ENCODE data around the gene TMUB1. TPM values are rescaled to one million over a fixed set of nuclear protein-coding genes. Genes with fewer than 3 reads are reported as not detected.

The TMUB1 gene
- total RNA-seq, 1 donor = 18.1 TPM

DNA sequence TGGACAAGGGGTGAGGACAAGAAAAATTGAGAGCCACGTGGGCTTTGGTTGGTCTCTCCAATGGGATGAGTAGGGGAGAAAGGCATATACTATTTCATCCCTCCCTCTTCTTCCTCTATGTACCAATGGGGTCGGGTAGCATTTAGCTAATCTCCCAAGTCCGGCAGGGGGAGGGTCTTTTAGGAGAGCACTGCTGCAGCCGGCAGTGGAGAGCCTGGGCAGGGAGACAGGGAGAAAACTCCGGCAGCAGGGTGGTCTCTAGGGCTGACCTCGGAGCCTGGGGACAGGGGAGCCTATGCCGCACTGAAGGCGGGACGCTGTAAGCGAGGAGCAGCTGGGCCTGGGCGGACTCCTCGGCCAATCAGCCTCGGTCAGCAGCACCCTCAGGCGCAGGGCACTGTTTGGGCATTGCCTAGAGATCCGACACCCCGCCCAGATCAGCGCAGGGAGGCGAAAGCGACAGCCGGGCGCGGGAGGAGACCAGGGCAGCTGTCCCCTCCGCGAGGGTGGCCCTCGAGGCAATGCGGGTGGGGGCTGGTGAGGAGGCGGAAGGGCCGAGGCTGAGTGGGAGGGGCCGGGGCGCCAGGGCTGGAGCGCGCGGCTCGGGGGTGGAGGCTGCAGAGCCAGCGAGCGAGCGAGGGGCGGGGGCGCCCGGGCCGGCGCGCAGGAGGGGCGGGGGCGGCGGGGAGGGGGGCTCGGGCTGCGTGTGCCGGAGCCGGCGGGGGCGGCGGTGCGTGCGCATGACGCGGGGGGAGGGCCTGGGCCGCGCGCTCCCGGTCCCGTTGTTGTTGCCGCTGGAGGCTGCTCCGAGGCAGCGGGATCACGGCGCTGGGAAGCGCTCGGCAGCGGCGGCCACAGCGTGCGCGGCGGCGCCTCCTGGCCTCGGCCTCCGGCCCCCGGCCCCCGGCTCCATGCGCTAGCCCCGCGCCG, 2.7 kb upstream of the TMUB1 start, which contains the start of gene AGAP3:
Gene AGAP3, plus strand, starts transcription at position 785 of the 930 bp plus-strand sequence. CDS start 267 bp downstream, outside the sequence.
- Histone ChIP-seq H2AFZ (ENCODE audit: low read length) (peak within 1 kb of the TSS; percentile 89), H3K9me3 (ENCODE audit: low read depth, low read length) (no peaks in the 10 kb centered on the region), H3K36me3 (ENCODE audit: insufficient read depth, low read length) (no peaks in the 10 kb centered on the region), H3K79me2 (ENCODE audit: insufficient read depth, low read length) (peaks cover 54% of the 10 kb centered on the region), H3K4me3 (ENCODE audit: insufficient read depth, low read length) (peak within 1 kb of the TSS; percentile 91), H3K4me2 (ENCODE audit: insufficient read depth, low read length) (peak within 1 kb of the TSS; percentile 80), H4K20me1 (ENCODE audit: insufficient read depth, low read length) (peaks cover 20% of the 10 kb centered on the region), H3K4me1 (ENCODE audit: insufficient read depth, low read length) (peaks cover 50% of the 10 kb centered on the region), H3K27ac (ENCODE audit: low read depth, low read length) (peak within 1 kb of the TSS; percentile 79), H3K27me3 (ENCODE audit: insufficient read depth, low read length) (no peaks in the 10 kb centered on the region)
- TF ChIP-seq, protein P1, sequence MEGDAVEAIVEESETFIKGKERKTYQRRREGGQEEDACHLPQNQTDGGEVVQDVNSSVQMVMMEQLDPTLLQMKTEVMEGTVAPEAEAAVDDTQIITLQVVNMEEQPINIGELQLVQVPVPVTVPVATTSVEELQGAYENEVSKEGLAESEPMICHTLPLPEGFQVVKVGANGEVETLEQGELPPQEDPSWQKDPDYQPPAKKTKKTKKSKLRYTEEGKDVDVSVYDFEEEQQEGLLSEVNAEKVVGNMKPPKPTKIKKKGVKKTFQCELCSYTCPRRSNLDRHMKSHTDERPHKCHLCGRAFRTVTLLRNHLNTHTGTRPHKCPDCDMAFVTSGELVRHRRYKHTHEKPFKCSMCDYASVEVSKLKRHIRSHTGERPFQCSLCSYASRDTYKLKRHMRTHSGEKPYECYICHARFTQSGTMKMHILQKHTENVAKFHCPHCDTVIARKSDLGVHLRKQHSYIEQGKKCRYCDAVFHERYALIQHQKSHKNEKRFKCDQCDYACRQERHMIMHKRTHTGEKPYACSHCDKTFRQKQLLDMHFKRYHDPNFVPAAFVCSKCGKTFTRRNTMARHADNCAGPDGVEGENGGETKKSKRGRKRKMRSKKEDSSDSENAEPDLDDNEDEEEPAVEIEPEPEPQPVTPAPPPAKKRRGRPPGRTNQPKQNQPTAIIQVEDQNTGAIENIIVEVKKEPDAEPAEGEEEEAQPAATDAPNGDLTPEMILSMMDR (IDR thresholded peaks at IDR 0.05; ENCODE audit: extremely low read depth, low read depth, low read length) = no peak
- peak; percentile 98 for DNase-seq (ENCODE audit: insufficient read length, low spot score, missing footprints)

DNA sequence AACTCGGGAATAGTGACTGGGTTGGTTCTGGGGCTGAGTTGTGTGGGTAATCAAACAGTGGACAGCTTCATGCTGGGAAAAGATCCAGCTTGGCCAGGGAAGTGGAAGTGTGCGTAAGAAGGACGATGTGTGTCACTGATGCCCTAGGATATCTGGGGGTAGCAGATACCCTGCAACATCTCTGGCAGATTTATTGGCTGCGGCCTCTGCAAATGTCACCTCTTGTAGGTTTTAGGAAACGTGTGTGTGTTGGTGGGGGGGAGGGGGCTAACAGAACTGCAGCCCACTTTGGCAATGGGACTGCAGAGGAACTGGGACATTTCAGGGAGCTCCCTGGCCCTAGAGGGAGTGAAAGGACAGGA, 2.0 kb upstream of the TMUB1 start:
- H3K4me1 ChIP-seq (ENCODE audit: insufficient read depth, low read length) = peaks cover 52% of the 10 kb centered on the region
- TF ChIP-seq, protein P1 (IDR thresholded peaks at IDR 0.05; ENCODE audit: extremely low read depth, low read depth, low read length) = no peak
- H3K9me3 ChIP-seq (ENCODE audit: low read depth, low read length) = no peaks in the 10 kb centered on the region
- peaks cover 16% of the 10 kb centered on the region for H4K20me1 ChIP-seq (ENCODE audit: insufficient read depth, low read length)
- peaks cover 50% of the 10 kb centered on the region for H3K79me2 ChIP-seq (ENCODE audit: insufficient read depth, low read length)
- no peak overlapping the region for H3K27ac ChIP-seq (ENCODE audit: low read depth, low read length)
- DNase-seq (ENCODE audit: insufficient read length, low spot score, missing footprints) = peak; percentile 81
- peak overlapping the region; percentile 80 for H3K4me2 ChIP-seq (ENCODE audit: insufficient read depth, low read length)
- no peak overlapping the region for H2AFZ ChIP-seq (ENCODE audit: low read length)
- no peaks in the 10 kb centered on the region for H3K36me3 ChIP-seq (ENCODE audit: insufficient read depth, low read length)
- peak overlapping the region; percentile 75 for H3K4me3 ChIP-seq (ENCODE audit: insufficient read depth, low read length)
- H3K27me3 ChIP-seq (ENCODE audit: insufficient read depth, low read length) = no peaks in the 10 kb centered on the region

DNA sequence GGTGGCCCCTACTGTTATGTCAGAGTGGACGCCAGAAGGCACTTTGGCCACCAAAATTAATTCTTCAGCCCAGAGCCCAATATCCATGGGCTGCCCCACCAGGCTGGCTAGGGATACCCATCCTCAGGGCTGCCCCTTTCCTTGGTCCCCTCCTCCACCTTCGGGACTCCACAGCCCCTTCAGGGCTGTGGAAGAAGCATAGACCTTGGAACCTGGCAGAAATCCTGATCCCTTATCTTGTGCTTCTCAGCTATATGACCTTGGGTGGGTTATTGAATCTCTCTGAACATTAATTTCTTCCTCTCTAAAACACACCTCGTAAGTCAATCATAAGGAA, 499 bp upstream of the TMUB1 start:
- peaks cover 50% of the 10 kb centered on the region for H3K79me2 ChIP-seq (ENCODE audit: insufficient read depth, low read length)
- no peak overlapping the region for H3K27ac ChIP-seq (ENCODE audit: low read depth, low read length)
- DNase-seq (ENCODE audit: insufficient read length, low spot score, missing footprints) = no peak

More for the DNA sequence above, 499 bp upstream of the TMUB1 start:
- H2AFZ ChIP-seq (ENCODE audit: low read length) = peak overlapping the region; percentile 91
- peaks cover 13% of the 10 kb centered on the region for H4K20me1 ChIP-seq (ENCODE audit: insufficient read depth, low read length)
- no peaks in the 10 kb centered on the region for H3K27me3 ChIP-seq (ENCODE audit: insufficient read depth, low read length)
- H3K4me2 ChIP-seq (ENCODE audit: insufficient read depth, low read length) = peak overlapping the region; percentile 95
- peak overlapping the region; percentile 95 for H3K4me3 ChIP-seq (ENCODE audit: insufficient read depth, low read length)
- peaks cover 4% of the 10 kb centered on the region for H3K36me3 ChIP-seq (ENCODE audit: insufficient read depth, low read length)
- H3K4me1 ChIP-seq (ENCODE audit: insufficient read depth, low read length) = peaks cover 49% of the 10 kb centered on the region
- TF ChIP-seq, protein P1 (IDR thresholded peaks at IDR 0.05; ENCODE audit: extremely low read depth, low read depth, low read length) = no peak
- H3K9me3 ChIP-seq (ENCODE audit: low read depth, low read length) = no peaks in the 10 kb centered on the region
